ENCODE measurements around the gene COLEC12.

Gene COLEC12

GRCh38 chr18:500632-501405 lies at the start of gene COLEC12:
COLEC12 (minus strand) TSS chr18:500701; CDS start chr18:500514, 187 bp downstream.
- H3K4me1 ChIP-seq (ENCODE audit: control insufficient read depth, insufficient read depth, low read length), result peaks cover 15% of the 10 kb centered on the region
- no peak within 1 kb of the TSS for H3K27ac ChIP-seq (ENCODE audit: low read length)
- H3K4me3 ChIP-seq (ENCODE audit: low read length in 2 of 2), result peak within 1 kb of the TSS; percentile 70 to 73
- no peaks in the 10 kb centered on the region for H3K9me3 ChIP-seq (ENCODE audit: control insufficient read depth in 2 of 2, low read length in 2 of 2)
- peaks cover 14 to 30% of the 10 kb centered on the region in 2 donors for H3K27me3 ChIP-seq (ENCODE audit: control insufficient read depth in 1 of 2, insufficient read depth in 2 of 2, low read length in 2 of 2)
- H3K36me3 ChIP-seq (ENCODE audit: control insufficient read depth in 2 of 2, insufficient read depth in 2 of 2, low read length in 2 of 2), result no peaks in the 10 kb centered on the region
- H3K9ac ChIP-seq (ENCODE audit: low read length in 2 of 2), result peak within 1 kb of the TSS; percentile 36 to 55

DNA sequence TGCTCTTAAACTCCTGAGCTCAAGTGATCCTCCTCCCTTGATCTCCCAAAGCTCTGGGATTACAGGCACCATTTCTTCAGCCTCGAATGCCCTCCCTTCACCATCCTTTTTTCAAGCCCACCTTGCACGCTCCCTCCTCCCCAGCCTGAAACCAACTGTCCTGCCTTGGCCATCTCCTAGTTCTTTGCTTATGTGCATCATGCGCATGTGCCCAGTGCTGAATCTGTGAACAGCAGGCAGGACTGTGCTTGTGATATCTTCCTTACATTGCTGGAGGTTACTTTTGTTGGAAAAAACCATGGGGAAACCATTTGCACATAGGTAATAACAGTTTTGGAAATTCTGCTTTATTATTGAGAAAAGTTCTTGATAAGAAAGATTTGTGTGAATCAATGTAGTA lies 49.5 kb upstream of the COLEC12 start:
- Histone ChIP-seq H3K27me3 (ENCODE audit: control insufficient read depth in 1 of 2, insufficient read depth in 2 of 2, low read length in 2 of 2) (no peaks in the 10 kb centered on the region), H3K4me1 (ENCODE audit: control insufficient read depth, insufficient read depth, low read length) (no peaks in the 10 kb centered on the region), H3K9ac (ENCODE audit: low read length in 2 of 2) (no peak overlapping the region), H3K9me3 (ENCODE audit: control insufficient read depth in 2 of 2, low read length in 2 of 2) (no peaks in the 10 kb centered on the region), H3K36me3 (ENCODE audit: control insufficient read depth in 2 of 2, insufficient read depth in 2 of 2, low read length in 2 of 2) (no peaks in the 10 kb centered on the region), H3K27ac (ENCODE audit: low read length) (no peak overlapping the region), H3K4me3 (ENCODE audit: low read length in 2 of 2) (no peak overlapping the region)

GRCh38 chr18:543447-544078 lies 43.1 kb upstream of the COLEC12 start:
- Histone ChIP-seq H3K4me1 (ENCODE audit: control insufficient read depth, insufficient read depth, low read length) (no peaks in the 10 kb centered on the region), H3K36me3 (ENCODE audit: control insufficient read depth in 2 of 2, insufficient read depth in 2 of 2, low read length in 2 of 2) (no peaks in the 10 kb centered on the region), H3K4me3 (ENCODE audit: low read length in 2 of 2) (no peak overlapping the region), H3K27ac (ENCODE audit: low read length) (no peak overlapping the region), H3K9me3 (ENCODE audit: control insufficient read depth in 2 of 2, low read length in 2 of 2) (no peaks in the 10 kb centered on the region), H3K27me3 (ENCODE audit: control insufficient read depth in 1 of 2, insufficient read depth in 2 of 2, low read length in 2 of 2) (no peaks in the 10 kb centered on the region), H3K9ac (ENCODE audit: low read length in 2 of 2) (no peak overlapping the region)

DNA sequence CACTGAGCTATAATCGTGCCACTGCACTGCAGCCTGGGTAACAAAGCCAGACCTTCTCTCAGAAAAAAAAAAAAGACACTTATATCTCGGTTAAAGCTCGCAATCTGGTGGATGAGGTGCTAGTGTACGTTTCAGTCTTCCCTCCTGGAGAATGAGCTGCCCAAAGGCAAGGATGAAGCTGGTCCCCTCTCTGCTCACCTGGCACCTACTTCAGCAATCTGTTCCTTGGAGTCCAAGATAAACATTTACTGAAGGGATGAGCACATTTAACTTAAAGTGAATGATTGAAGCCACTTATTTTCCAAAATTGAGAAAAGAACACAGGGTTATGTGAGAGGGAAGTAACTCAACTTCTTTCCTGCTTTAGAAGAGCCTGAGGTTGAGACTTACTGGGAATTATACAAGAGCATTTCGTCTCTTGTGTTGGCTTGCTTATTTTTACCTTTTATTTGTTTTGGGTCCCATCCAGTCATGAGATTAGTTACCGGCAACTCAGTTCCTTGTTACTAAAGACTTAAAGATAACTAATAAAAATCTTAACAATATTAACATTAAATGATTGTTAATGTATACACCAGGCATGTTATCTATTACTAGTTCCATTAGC lies 33.6 kb upstream of the COLEC12 start:
- H3K36me3 ChIP-seq (ENCODE audit: control insufficient read depth in 2 of 2, insufficient read depth in 2 of 2, low read length in 2 of 2), result no peaks in the 10 kb centered on the region
- H3K4me1 ChIP-seq (ENCODE audit: control insufficient read depth, insufficient read depth, low read length), result no peaks in the 10 kb centered on the region
- no peak overlapping the region for H3K27ac ChIP-seq (ENCODE audit: low read length)
- no peak overlapping the region for H3K4me3 ChIP-seq (ENCODE audit: low read length in 2 of 2)
- no peak overlapping the region for H3K9ac ChIP-seq (ENCODE audit: low read length in 2 of 2)
- no peaks in the 10 kb centered on the region for H3K27me3 ChIP-seq (ENCODE audit: control insufficient read depth in 1 of 2, insufficient read depth in 2 of 2, low read length in 2 of 2)
- no peaks in the 10 kb centered on the region for H3K9me3 ChIP-seq (ENCODE audit: control insufficient read depth in 2 of 2, low read length in 2 of 2)

DNA sequence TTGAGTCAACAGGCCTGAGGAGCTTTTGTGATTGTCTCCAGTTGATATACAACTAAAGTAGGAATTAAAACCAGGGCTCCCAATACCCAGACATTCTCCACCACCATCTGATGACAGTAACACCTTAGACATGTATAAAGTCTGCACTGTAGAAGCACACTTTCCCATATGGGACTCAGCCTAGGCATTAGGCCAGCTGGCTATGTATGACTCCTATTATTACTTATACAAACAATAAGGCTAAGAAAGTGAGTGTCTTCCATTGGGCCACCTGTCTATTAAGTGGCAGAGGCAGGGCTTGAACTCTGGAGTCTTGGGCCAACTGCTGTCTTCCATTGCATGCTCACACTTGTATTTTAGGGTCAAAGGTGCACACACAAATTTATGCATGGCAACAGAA lies 32.1 kb upstream of the COLEC12 start:
- H3K9me3 ChIP-seq (ENCODE audit: control insufficient read depth in 2 of 2, low read length in 2 of 2), result no peaks in the 10 kb centered on the region
- H3K4me1 ChIP-seq (ENCODE audit: control insufficient read depth, insufficient read depth, low read length), result no peaks in the 10 kb centered on the region
- no peaks in the 10 kb centered on the region for H3K36me3 ChIP-seq (ENCODE audit: control insufficient read depth in 2 of 2, insufficient read depth in 2 of 2, low read length in 2 of 2)
- no peak overlapping the region for H3K4me3 ChIP-seq (ENCODE audit: low read length in 2 of 2)
- H3K27me3 ChIP-seq (ENCODE audit: control insufficient read depth in 1 of 2, insufficient read depth in 2 of 2, low read length in 2 of 2), result no peaks in the 10 kb centered on the region
- H3K9ac ChIP-seq (ENCODE audit: low read length in 2 of 2), result no peak overlapping the region
- H3K27ac ChIP-seq (ENCODE audit: low read length), result no peak overlapping the region

DNA sequence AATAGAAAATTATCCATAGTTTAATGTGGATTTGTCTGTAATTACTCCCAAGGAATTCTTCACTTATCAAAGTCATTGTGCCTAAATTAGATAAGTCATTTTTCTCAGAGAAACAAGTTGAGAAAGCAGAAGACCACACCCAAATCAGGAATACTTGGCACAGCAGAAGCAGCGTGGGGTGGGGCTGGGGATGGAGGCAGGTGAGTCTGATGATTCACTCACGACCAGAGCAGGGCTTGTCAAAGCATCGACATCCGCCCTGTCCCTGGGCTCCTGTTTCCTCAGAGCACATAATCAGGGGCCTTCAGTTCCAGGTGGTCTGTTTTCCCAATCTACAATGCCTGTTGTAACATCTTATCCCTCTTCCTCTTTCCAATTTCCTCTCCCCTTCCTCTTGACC lies 31.5 kb upstream of the COLEC12 start:
- Histone ChIP-seq H3K9me3 (ENCODE audit: control insufficient read depth in 2 of 2, low read length in 2 of 2) (no peaks in the 10 kb centered on the region), H3K4me1 (ENCODE audit: control insufficient read depth, insufficient read depth, low read length) (no peaks in the 10 kb centered on the region), H3K9ac (ENCODE audit: low read length in 2 of 2) (no peak overlapping the region), H3K27me3 (ENCODE audit: control insufficient read depth in 1 of 2, insufficient read depth in 2 of 2, low read length in 2 of 2) (no peaks in the 10 kb centered on the region), H3K4me3 (ENCODE audit: low read length in 2 of 2) (no peak overlapping the region), H3K36me3 (ENCODE audit: control insufficient read depth in 2 of 2, insufficient read depth in 2 of 2, low read length in 2 of 2) (no peaks in the 10 kb centered on the region), H3K27ac (ENCODE audit: low read length) (no peak overlapping the region)

DNA sequence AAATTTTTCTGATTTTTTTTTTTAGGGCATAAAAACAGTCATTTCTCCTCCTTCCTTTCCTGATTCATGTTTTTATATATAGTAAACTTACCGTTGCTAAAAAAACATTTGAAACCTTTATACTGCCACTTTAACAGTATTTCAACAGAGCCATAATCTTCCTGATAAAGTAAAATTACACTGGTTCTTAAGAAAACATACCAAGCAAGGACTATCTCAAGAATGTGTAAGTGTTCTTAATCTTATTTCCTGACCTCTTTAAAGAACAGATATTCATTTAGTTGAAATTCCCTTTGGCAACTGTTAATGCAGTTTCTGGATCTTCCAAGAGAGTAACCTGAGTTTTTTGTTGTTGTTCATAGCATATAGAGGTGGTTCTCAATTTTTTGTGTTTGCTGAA lies 26.6 kb upstream of the COLEC12 start:
- no peaks in the 10 kb centered on the region for H3K27me3 ChIP-seq (ENCODE audit: control insufficient read depth in 1 of 2, insufficient read depth in 2 of 2, low read length in 2 of 2)
- no peak overlapping the region for H3K4me3 ChIP-seq (ENCODE audit: low read length in 2 of 2)
- H3K27ac ChIP-seq (ENCODE audit: low read length), result no peak overlapping the region
- no peaks in the 10 kb centered on the region for H3K9me3 ChIP-seq (ENCODE audit: control insufficient read depth in 2 of 2, low read length in 2 of 2)
- no peak overlapping the region for H3K9ac ChIP-seq (ENCODE audit: low read length in 2 of 2)
- no peaks in the 10 kb centered on the region for H3K36me3 ChIP-seq (ENCODE audit: control insufficient read depth in 2 of 2, insufficient read depth in 2 of 2, low read length in 2 of 2)
- peaks cover 2% of the 10 kb centered on the region for H3K4me1 ChIP-seq (ENCODE audit: control insufficient read depth, insufficient read depth, low read length)

GRCh38 chr18:526681-527080 lies 26.2 kb upstream of the COLEC12 start:
- no peak overlapping the region for H3K27ac ChIP-seq (ENCODE audit: low read length)

DNA sequence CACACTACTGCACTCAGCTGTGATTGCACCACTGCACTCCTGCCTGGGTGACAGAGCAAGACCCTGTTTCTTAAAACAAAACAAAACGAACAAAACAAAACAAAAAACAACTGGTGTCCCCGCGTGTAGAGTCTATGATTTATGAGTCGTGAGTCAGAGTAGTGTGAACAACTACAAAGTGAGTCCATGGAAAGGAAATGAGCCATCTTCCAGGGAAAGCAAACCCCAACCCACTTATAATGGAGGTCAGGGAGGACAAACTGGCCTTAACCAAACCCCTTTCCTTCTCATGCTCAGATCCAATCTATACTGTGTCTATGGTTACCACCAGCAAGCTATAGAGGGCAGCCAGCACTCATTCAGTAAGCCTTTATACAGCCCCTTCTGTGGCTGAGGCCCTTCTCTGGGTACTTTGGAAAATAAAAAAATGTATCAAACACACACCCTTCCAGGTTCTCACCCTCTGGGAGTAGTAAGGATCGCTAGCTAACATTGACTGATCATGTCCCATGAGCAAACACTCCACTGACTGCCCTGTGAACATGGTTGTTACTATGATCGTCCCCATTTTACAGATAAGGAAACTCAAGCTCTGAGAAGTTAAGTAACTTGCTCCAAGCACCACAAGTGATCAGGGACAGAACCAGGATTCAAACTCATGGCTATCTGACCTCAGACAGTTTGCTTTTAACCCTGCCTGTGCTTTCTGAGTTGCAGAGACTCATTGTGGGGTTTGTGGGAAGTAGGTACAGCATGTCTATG lies 24.7 kb upstream of the COLEC12 start:
- H3K4me1 ChIP-seq (ENCODE audit: control insufficient read depth, insufficient read depth, low read length), result peaks cover 2% of the 10 kb centered on the region
- no peaks in the 10 kb centered on the region for H3K27me3 ChIP-seq (ENCODE audit: control insufficient read depth in 1 of 2, insufficient read depth in 2 of 2, low read length in 2 of 2)
- no peaks in the 10 kb centered on the region for H3K36me3 ChIP-seq (ENCODE audit: control insufficient read depth in 2 of 2, insufficient read depth in 2 of 2, low read length in 2 of 2)
- H3K9me3 ChIP-seq (ENCODE audit: control insufficient read depth in 2 of 2, low read length in 2 of 2), result no peaks in the 10 kb centered on the region
- no peak overlapping the region for H3K27ac ChIP-seq (ENCODE audit: low read length)
- H3K9ac ChIP-seq (ENCODE audit: low read length in 2 of 2), result no peak overlapping the region
- H3K4me3 ChIP-seq (ENCODE audit: low read length in 2 of 2), result no peak overlapping the region

More at GRCh38 chr18:526681-527080, 26.2 kb upstream of the COLEC12 start:
- H3K4me1 ChIP-seq (ENCODE audit: control insufficient read depth, insufficient read depth, low read length), result peaks cover 2% of the 10 kb centered on the region
- H3K36me3 ChIP-seq (ENCODE audit: control insufficient read depth in 2 of 2, insufficient read depth in 2 of 2, low read length in 2 of 2), result no peaks in the 10 kb centered on the region
- H3K27me3 ChIP-seq (ENCODE audit: control insufficient read depth in 1 of 2, insufficient read depth in 2 of 2, low read length in 2 of 2), result no peaks in the 10 kb centered on the region
- H3K9me3 ChIP-seq (ENCODE audit: control insufficient read depth in 2 of 2, low read length in 2 of 2), result no peaks in the 10 kb centered on the region
- no peak overlapping the region for H3K9ac ChIP-seq (ENCODE audit: low read length in 2 of 2)
- H3K4me3 ChIP-seq (ENCODE audit: low read length in 2 of 2), result no peak overlapping the region

GRCh38 chr18:524466-524865 lies 24.0 kb upstream of the COLEC12 start:
- Histone ChIP-seq H3K27me3 (ENCODE audit: control insufficient read depth in 1 of 2, insufficient read depth in 2 of 2, low read length in 2 of 2) (no peaks in the 10 kb centered on the region), H3K9me3 (ENCODE audit: control insufficient read depth in 2 of 2, low read length in 2 of 2) (no peaks in the 10 kb centered on the region), H3K27ac (ENCODE audit: low read length) (no peak overlapping the region), H3K36me3 (ENCODE audit: control insufficient read depth in 2 of 2, insufficient read depth in 2 of 2, low read length in 2 of 2) (no peaks in the 10 kb centered on the region), H3K4me3 (ENCODE audit: low read length in 2 of 2) (no peak overlapping the region), H3K4me1 (ENCODE audit: control insufficient read depth, insufficient read depth, low read length) (peaks cover 2% of the 10 kb centered on the region), H3K9ac (ENCODE audit: low read length in 2 of 2) (no peak overlapping the region)
